Fibroblast of lung (primary cell): ENCODE data around the gene SDK1. TPM values are rescaled to one million over a fixed set of nuclear protein-coding genes. Genes with fewer than 3 reads are reported as not detected.

ENCODE experiments used
- DNase-seq, 2 donors: peaks; one replicate each; pipeline versions ENCODE4 v3.0.0 to v3.0.0-alpha.2; 2010; ENCODE audit warnings: low read depth in 2 of 2
- H2AFZ ChIP-seq: 2 replicates; pipeline ENCODE4 v1.5.1; 2012; ENCODE audit warnings: low read length, control low read depth, inconsistent platforms
- H3K27ac ChIP-seq: 2 replicates; pipeline ENCODE4 v1.5.1; 2011; ENCODE audit warnings: low read length, control low read depth; ENCODE audit not compliant: insufficient read depth
- H3K27me3 ChIP-seq: 2 replicates; pipeline ENCODE4 v1.5.1; 2011; ENCODE audit warnings: mild to moderate bottlenecking, low read length; ENCODE audit not compliant: control insufficient read depth, insufficient read depth
- H3K36me3 ChIP-seq: 2 replicates; pipeline ENCODE4 v1.5.1; 2011; ENCODE audit warnings: low read length; ENCODE audit not compliant: control insufficient read depth, insufficient read depth
- H3K4me1 ChIP-seq: 2 replicates; pipeline ENCODE4 v1.5.1; 2011; ENCODE audit warnings: low read length; ENCODE audit not compliant: control insufficient read depth, insufficient read depth; ENCODE audit errors: extremely low read depth
- H3K4me2 ChIP-seq: 2 replicates; pipeline ENCODE4 v1.5.1; 2011; ENCODE audit warnings: low read length, control low read depth; ENCODE audit not compliant: insufficient read depth; ENCODE audit errors: extremely low read depth
- H3K4me3 ChIP-seq, 4 experiments: fragments of 200-600 bp in 1 of 4; sonication (generic) in 1 of 4; replicated peaks in 1 of 4; 2 replicates each; pipeline ENCODE4 v1.5.1; 2011 to 2016; ENCODE audit warnings: low read length in 4 of 4, low read depth in 3 of 4, mild to moderate bottlenecking in 3 of 4, control low read depth in 2 of 4, inconsistent platforms in 1 of 4, mixed read lengths in 1 of 4; ENCODE audit not compliant: insufficient read depth in 1 of 4; ENCODE audit errors: control extremely low read depth in 1 of 4
- H3K79me2 ChIP-seq: 2 replicates; pipeline ENCODE4 v1.5.1; 2012; ENCODE audit warnings: mild to moderate bottlenecking, low read length, inconsistent platforms; ENCODE audit not compliant: control insufficient read depth, insufficient read depth
- H3K9ac ChIP-seq: 2 replicates; pipeline ENCODE4 v1.5.1; 2011; ENCODE audit warnings: mild to moderate bottlenecking, low read length, control low read depth; ENCODE audit not compliant: insufficient read depth
- H3K9me3 ChIP-seq: 2 replicates; pipeline ENCODE4 v1.5.1; 2012; ENCODE audit warnings: low read depth, low read length; ENCODE audit not compliant: control insufficient read depth, insufficient read depth
- H4K20me1 ChIP-seq: 2 replicates; pipeline ENCODE4 v1.5.1; 2011; ENCODE audit warnings: low read length; ENCODE audit not compliant: control insufficient read depth, insufficient read depth; ENCODE audit errors: extremely low read depth
- CTCF ChIP-seq, 2 donors: IDR thresholded peaks in 1 of 2; conservative IDR thresholded peaks in 1 of 2; 1 replicate in 1 of 2; 2 replicates in 1 of 2; pipeline ENCODE4 v1.5.1; 2011 to 2012; ENCODE audit warnings: low read length in 2 of 2, control low read depth in 1 of 2, inconsistent platforms in 1 of 2, low read depth in 1 of 2, mild to moderate bottlenecking in 1 of 2
- EZH2 ChIP-seq: IDR thresholded peaks from 2 replicates; pipeline ENCODE4 v1.5.1; 2012; ENCODE audit warnings: low read length, control low read depth, mild to moderate bottlenecking; ENCODE audit errors: missing control alignments
- polyA plus RNA-seq, 2 donors: library from polyadenylated mRNA; depleted of rRNA in 1 of 2; stranded (reverse) in 1 of 2; unstranded in 1 of 2; fragments of >200 nt; gene quantifications; 2 replicates each; pipeline ENCODE4 v1.2.1, GENCODE V29; 2011 to 2012; ENCODE audit warnings: missing spikeins in 1 of 2
- total RNA-seq: library from RNA; depleted of rRNA; stranded (reverse); fragments of >200 nt; gene quantifications from 2 replicates; pipeline ENCODE4 v1.2.1, GENCODE V29; 2014

The SDK1 gene
- total and polyA plus RNA-seq, 2 donors (not counting 1 experiment from before 2014, with no cell fraction given) = 1.0 to 8.6 TPM

DNA sequence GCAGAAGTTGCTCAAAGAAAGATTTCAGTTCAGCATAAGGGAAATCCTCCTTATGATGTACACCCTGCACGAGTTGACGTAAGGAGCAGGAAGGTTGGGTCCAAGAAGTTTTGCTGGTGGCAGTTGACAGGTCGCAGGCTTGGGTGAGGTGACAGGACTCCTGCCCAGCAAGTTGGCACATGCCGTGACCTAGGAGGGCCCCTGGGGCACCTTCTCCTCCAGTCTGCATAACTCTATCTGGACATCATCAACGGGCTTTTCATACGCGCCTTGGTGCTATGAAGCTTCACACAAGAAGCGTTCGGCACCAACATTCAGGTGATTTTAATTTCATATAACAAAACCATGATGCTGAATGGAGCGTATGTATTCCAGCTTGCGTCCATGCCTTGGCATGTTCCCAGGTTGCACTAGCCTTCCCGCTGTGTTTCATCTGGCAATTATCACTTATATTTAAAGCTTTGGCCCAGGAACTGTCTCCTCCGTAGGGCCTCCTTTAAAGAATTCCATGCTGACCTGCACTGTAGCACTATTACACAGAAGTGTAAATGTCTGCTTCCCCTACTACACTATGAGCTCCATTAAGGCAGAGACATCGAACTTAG lies 729.4 kb downstream of the SDK1 start:
- Histone ChIP-seq H3K36me3 (no peaks in the 10 kb centered on the region), H3K79me2 (no peaks in the 10 kb centered on the region), H3K27ac (no peak overlapping the region), H3K4me2 (no peak overlapping the region), H3K4me1 (no peaks in the 10 kb centered on the region), H3K27me3 (no peaks in the 10 kb centered on the region), H3K9ac (no peak overlapping the region), H3K9me3 (no peaks in the 10 kb centered on the region), H2AFZ (no peak overlapping the region), H3K4me3 (no peak overlapping the region), H4K20me1 (no peaks in the 10 kb centered on the region)
- no peak for DNase-seq
- no peak for TF ChIP-seq EZH2
- TF ChIP-seq CTCF (conservative IDR thresholded peaks at IDR 0.05 in 1 of 2, IDR thresholded peaks at IDR 0.05 in 1 of 2; ENCODE audit: low read depth in 1 of 2, low read length in 2 of 2) = no peak

DNA sequence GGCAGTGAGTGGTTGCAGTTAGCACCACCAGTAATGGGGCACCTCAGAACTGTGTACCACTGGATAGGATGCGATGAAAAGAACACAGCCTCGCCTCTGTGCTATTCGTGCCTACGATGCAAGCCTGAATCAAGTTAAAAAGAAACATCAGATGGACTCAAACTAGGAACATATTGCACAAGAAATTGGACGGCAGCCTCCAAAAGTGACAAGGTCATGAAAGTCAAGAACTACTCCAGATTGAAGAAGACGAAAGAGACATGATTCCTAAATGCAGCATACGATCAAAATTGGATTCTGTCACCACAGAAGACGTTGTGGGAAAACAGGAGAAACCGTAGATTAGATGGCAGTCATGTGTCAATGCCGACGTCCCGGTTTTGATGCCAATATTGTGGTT lies 732.9 kb downstream of the SDK1 start:
- no peak overlapping the region for H3K4me3 ChIP-seq
- H3K4me1 ChIP-seq = no peaks in the 10 kb centered on the region
- H3K9me3 ChIP-seq = no peaks in the 10 kb centered on the region
- H3K9ac ChIP-seq = no peak overlapping the region
- DNase-seq = no peak
- no peaks in the 10 kb centered on the region for H3K79me2 ChIP-seq
- no peaks in the 10 kb centered on the region for H3K27me3 ChIP-seq
- TF ChIP-seq EZH2 (no peak), CTCF (conservative IDR thresholded peaks at IDR 0.05 in 1 of 2, IDR thresholded peaks at IDR 0.05 in 1 of 2; ENCODE audit: low read depth in 1 of 2, low read length in 2 of 2) (no peak)
- H4K20me1 ChIP-seq = no peaks in the 10 kb centered on the region
- H3K4me2 ChIP-seq = no peak overlapping the region
- no peaks in the 10 kb centered on the region for H3K36me3 ChIP-seq
- H3K27ac ChIP-seq = no peak overlapping the region
- no peak overlapping the region for H2AFZ ChIP-seq

- H3K9me3 ChIP-seq = no peaks in the 10 kb centered on the region
- H3K4me1 ChIP-seq = no peaks in the 10 kb centered on the region
- H2AFZ ChIP-seq = no peak overlapping the region
- no peaks in the 10 kb centered on the region for H4K20me1 ChIP-seq
- no peak overlapping the region for H3K4me3 ChIP-seq
- no peaks in the 10 kb centered on the region for H3K36me3 ChIP-seq
- no peaks in the 10 kb centered on the region for H3K79me2 ChIP-seq
- no peak overlapping the region for H3K27ac ChIP-seq
- TF ChIP-seq CTCF (conservative IDR thresholded peaks at IDR 0.05 in 1 of 2, IDR thresholded peaks at IDR 0.05 in 1 of 2; ENCODE audit: low read depth in 1 of 2, low read length in 2 of 2) (no peak), EZH2 (no peak)
- no peak overlapping the region for H3K4me2 ChIP-seq
- DNase-seq = no peak
- no peak overlapping the region for H3K9ac ChIP-seq
- no peaks in the 10 kb centered on the region for H3K27me3 ChIP-seq
Measured at GRCh38 chr7:4037308-4037707, 736.3 kb downstream of the SDK1 start.
